ENCODE data around the gene ZNF334. TPM values are rescaled to one million over a fixed set of nuclear protein-coding genes. Genes with fewer than 3 reads are reported as not detected.

ZNF334 gene
- 1 to 10 TPM in 3 of 6 experiments, under 1 TPM in 3; 0.55 to 2.8 (median 1.3) TPM for total RNA-seq
- long read RNA-seq = 0 reads

GRCh38 chr20:46512943-46513844 lies at the start of gene ZNF334:
Gene ZNF334, minus strand, starts transcription at chr20:46513559. Its CDS starts 1,457 bp downstream, at chr20:46512102.
- intact Hi-C loops (cut with DNase I) = no loop called here
- peak within 1 kb of the TSS in 2 of 3 donors; percentile 29 to 41 for H3K27ac ChIP-seq
- DNase-seq = peak; percentile 57 to 80 (median 63)

GRCh38 chr20:46562373-46563169 lies 49.2 kb upstream of the ZNF334 start:
- H3K9me3 ChIP-seq = no peaks in the 10 kb centered on the region
- H3K27ac ChIP-seq = peak overlapping the region in 2 of 3 donors; percentile 21 to 23
- H3K4me1 ChIP-seq = no peaks in the 10 kb centered on the region
- DNase-seq = peak in 2 of 3 donors; percentile 46 to 74
- H3K27me3 ChIP-seq = no peaks in the 10 kb centered on the region
- peak; percentile 92 to 96 (median 93) for ATAC-seq
- 8% methylated on average over 14 of the region's 19 CpGs for WGBS (ENCODE audit: insufficient coverage, low coverage, low lambda C conversion rate, missing lambda C conversion rate)
- intact Hi-C loops (cut with DNase I) = no loop called here
- peak overlapping the region in 2 of 3 donors; percentile 30 to 31 for H3K4me3 ChIP-seq
- no peaks in the 10 kb centered on the region for H3K36me3 ChIP-seq
- TF ChIP-seq POLR2A (IDR thresholded peaks at IDR 0.05) (no peak), CTCF (IDR thresholded peaks at IDR 0.05) (peak; percentile 85 to 92 (median 90))

More at GRCh38 chr20:46512943-46513844, at the start of gene ZNF334:
- Histone ChIP-seq H3K4me3 (peak within 1 kb of the TSS; percentile 72 to 76 (median 72)), H3K27me3 (no peaks in the 10 kb centered on the region), H3K9me3 (no peaks in the 10 kb centered on the region), H3K4me1 (peaks cover 0 to 5% (median 0%) of the 10 kb centered on the region in 4 donors), H3K36me3 (no peaks in the 10 kb centered on the region)
- peak; percentile 71 to 97 (median 91) for ATAC-seq
- TF ChIP-seq POLR2A (IDR thresholded peaks at IDR 0.05) (peak; percentile 18), CTCF (IDR thresholded peaks at IDR 0.05) (no peak)
- 13% methylated on average over 19 of the region's 49 CpGs for WGBS (ENCODE audit: insufficient coverage, low coverage, low lambda C conversion rate, missing lambda C conversion rate)

GRCh38 chr20:46562009-46562372 lies 48.6 kb upstream of the ZNF334 start:
- Histone ChIP-seq H3K27ac (peak overlapping the region in 2 of 3 donors; percentile 21 to 23), H3K9me3 (no peaks in the 10 kb centered on the region), H3K4me1 (no peaks in the 10 kb centered on the region), H3K36me3 (no peaks in the 10 kb centered on the region), H3K27me3 (no peaks in the 10 kb centered on the region), H3K4me3 (peak overlapping the region in 2 of 3 donors; percentile 30 to 31)
- TF ChIP-seq CTCF (IDR thresholded peaks at IDR 0.05) = no peak
- no peak for TF ChIP-seq POLR2A (IDR thresholded peaks at IDR 0.05)
- DNase-seq (no peak), ATAC-seq (no peak)
- intact Hi-C loops (cut with DNase I) = no loop called here
- WGBS (ENCODE audit: insufficient coverage, low coverage, low lambda C conversion rate, missing lambda C conversion rate) = 31% methylated on average over 4 of the region's 5 CpGs

- Histone ChIP-seq H3K27me3 (no peaks in the 10 kb centered on the region), H3K9me3 (no peaks in the 10 kb centered on the region), H3K36me3 (no peaks in the 10 kb centered on the region), H3K4me3 (no peak overlapping the region), H3K27ac (no peak overlapping the region), H3K4me1 (no peaks in the 10 kb centered on the region)
- intact Hi-C loops (cut with DNase I) = loop anchor here (5.0 to 10.0 kb wide), 2 partner anchors 122 to 125 kb away; partner anchors contain the start of gene TP53RK (in 1 of the 2)
- WGBS (ENCODE audit: insufficient coverage, low coverage, low lambda C conversion rate, missing lambda C conversion rate) = 100% methylated on average over 1 of the region's 7 CpGs
- TF ChIP-seq CTCF (IDR thresholded peaks at IDR 0.05) (peak; percentile 25 to 41 (median 36)), POLR2A (IDR thresholded peaks at IDR 0.05) (no peak)
- ATAC-seq (peak in 2 of 4 donors; percentile 34 to 45), DNase-seq (no peak)
Observed at GRCh38 chr20:46559685-46560440, 46.5 kb upstream of the ZNF334 start.
